Aorta (tissue), 4 donors: ENCODE results near the gene MSI2. TPM values are rescaled to one million over a fixed set of nuclear protein-coding genes. Genes with fewer than 3 reads are reported as not detected.

Experiments
- polyA plus RNA-seq, 2 donors: library from polyadenylated mRNA; stranded (reverse); fragments of 200-250 nt; gene quantifications; one replicate each; pipeline ENCODE4 v1.2.3, GENCODE V29; 2013
- total RNA-seq, 2 donors: library from RNA; stranded (reverse); fragmentation: NEBNext Ultra II Directional; extraction: Animal tissue kit (Norgen Biotek cat#: 25700); gene quantifications; one replicate each; pipeline ENCODE4 v1.2.1, GENCODE V29; 2021
- donor health status: healthy with polysubstance abuse.
- donor health status: Bipolar disorder and iron deficiency.
- donor health status: DM: no; HTN: no; CAD: no.
- donor health status: DM: yes; HTN: yes; CAD: no.

Gene MSI2
- total and polyA plus RNA-seq, 4 donors: 9.3 to 48.2 (median 29.1) TPM

Other genes starting within 250 kb of the MSI2 start
- 10 to 100 TPM; 62.4 to 68.9 TPM for gene AKAP1, start 171.3 kb upstream of the MSI2 start, total RNA-seq
- 10 to 100 TPM; 18.9 to 46.9 TPM for gene AKAP1, start 171.3 kb upstream of the MSI2 start, polyA plus RNA-seq